GM06990 (cell line): ENCODE data around the gene PPP3R2.

Source experiments
- DNase-seq: peaks from one replicate; pipeline ENCODE4 v3.0.0-alpha.2; 2011; ENCODE audit not compliant: insufficient read length; ENCODE audit errors: extremely low read depth
- H3K27me3 ChIP-seq: replicated peaks from 2 replicates; pipeline ENCODE4 v1.6.0; 2011; ENCODE audit warnings: low read length; ENCODE audit not compliant: control insufficient read depth, insufficient read depth
- H3K36me3 ChIP-seq: 2 replicates; pipeline ENCODE4 v1.5.1; 2011; ENCODE audit warnings: low read length; ENCODE audit not compliant: control insufficient read depth, insufficient read depth
- H3K4me3 ChIP-seq: replicated peaks from 2 replicates; pipeline ENCODE4 v1.5.1; 2011; ENCODE audit warnings: low read depth, mild to moderate bottlenecking, control low read depth, low read length
- TF ChIP-seq, protein P1 (sequence below): IDR thresholded peaks from 2 replicates; pipeline ENCODE4 v1.5.1; 2011; ENCODE audit warnings: low read length, control low read depth, mild to moderate bottlenecking, inconsistent platforms; ENCODE audit not compliant: insufficient read depth, poor library complexity, severe bottlenecking

Gene PPP3R2

DNA sequence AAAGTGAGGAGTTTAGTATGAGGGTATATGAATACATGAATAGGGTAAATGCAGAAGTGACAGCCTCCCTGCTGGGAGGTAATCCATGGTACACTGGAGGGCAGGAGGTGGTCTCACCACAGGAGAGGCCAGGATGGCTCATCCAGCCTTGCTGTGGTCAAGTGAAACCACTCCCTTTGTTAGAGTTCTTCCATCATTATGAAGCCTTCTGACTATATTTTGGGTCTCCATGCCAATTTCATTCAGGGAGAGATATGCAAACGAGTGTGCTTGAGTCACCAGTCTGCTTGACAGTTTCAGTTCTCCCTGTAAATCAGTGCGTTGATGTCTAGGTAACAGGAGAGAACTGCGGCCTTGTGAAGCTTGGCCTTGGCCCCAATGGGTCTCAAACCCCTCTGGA, 16.4 kb downstream of the PPP3R2 start:
- no peaks in the 10 kb centered on the region for H3K27me3 ChIP-seq
- TF ChIP-seq, protein P1, sequence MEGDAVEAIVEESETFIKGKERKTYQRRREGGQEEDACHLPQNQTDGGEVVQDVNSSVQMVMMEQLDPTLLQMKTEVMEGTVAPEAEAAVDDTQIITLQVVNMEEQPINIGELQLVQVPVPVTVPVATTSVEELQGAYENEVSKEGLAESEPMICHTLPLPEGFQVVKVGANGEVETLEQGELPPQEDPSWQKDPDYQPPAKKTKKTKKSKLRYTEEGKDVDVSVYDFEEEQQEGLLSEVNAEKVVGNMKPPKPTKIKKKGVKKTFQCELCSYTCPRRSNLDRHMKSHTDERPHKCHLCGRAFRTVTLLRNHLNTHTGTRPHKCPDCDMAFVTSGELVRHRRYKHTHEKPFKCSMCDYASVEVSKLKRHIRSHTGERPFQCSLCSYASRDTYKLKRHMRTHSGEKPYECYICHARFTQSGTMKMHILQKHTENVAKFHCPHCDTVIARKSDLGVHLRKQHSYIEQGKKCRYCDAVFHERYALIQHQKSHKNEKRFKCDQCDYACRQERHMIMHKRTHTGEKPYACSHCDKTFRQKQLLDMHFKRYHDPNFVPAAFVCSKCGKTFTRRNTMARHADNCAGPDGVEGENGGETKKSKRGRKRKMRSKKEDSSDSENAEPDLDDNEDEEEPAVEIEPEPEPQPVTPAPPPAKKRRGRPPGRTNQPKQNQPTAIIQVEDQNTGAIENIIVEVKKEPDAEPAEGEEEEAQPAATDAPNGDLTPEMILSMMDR = no peak
- no peak overlapping the region for H3K4me3 ChIP-seq
- H3K36me3 ChIP-seq = no peaks in the 10 kb centered on the region
- DNase-seq = no peak

DNA sequence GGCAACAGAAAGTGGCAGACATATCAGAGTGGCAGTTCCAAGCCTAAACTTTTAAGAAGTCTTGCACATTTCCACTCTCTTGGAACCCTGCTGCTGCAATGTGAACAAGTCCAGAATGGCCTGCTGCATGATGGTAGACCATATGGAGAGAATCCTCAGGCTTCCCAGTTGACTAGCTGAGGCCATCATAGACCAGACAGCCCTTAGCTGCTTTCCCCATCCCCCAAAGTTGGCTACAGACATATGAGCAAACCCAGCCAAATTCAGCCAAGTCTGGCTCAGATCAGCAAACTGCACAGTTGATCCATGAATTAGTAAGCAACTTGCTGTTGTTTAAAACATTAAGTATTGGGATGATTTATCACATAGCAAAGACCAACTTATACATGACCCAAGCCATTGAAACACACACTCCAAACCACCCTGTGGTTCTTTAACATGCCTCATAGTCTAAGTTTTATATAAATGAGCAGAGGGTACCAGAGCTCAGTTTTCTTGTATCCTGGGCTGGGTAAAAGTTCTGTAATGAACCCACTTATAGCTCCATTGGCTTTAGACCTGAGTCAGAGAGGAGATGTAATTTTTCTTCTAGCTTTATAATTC, 19.9 kb downstream of the PPP3R2 start:
- DNase-seq = no peak
- TF ChIP-seq, protein P1 = no peak
- 0 out of 2 replicates have a peak, but pooled peaks cover 1% of the 10 kb centered on the region for H3K36me3 ChIP-seq

DNA sequence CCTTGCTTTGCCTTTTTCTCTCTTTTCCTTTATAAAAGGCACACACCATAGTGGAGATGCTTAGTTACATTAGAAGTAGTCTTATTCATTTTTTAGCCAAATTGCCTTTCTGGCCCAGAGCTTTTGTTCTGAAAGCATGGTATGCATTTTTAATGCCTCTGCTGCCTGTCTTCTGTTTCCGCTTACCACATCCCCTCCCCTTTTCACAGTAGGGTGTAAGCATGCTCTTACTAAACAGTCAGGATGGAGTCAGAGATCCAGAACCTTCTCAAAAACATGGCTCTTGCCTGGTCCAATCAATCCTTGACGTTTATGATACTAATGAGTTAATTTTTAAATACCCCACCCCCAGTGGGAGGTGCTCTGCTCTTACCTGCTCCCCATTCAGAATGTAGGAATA, 22.5 kb downstream of the PPP3R2 start:
- Histone ChIP-seq H3K36me3 (peaks cover 1% of the 10 kb centered on the region; the same call in 1 of the 2 replicates), H3K27me3 (no peaks in the 10 kb centered on the region), H3K4me3 (no peak overlapping the region)
- TF ChIP-seq, protein P1 = no peak
- DNase-seq = no peak

More for the DNA sequence above, 19.9 kb downstream of the PPP3R2 start:
- H3K27me3 ChIP-seq = no peaks in the 10 kb centered on the region
- no peak overlapping the region for H3K4me3 ChIP-seq

DNA sequence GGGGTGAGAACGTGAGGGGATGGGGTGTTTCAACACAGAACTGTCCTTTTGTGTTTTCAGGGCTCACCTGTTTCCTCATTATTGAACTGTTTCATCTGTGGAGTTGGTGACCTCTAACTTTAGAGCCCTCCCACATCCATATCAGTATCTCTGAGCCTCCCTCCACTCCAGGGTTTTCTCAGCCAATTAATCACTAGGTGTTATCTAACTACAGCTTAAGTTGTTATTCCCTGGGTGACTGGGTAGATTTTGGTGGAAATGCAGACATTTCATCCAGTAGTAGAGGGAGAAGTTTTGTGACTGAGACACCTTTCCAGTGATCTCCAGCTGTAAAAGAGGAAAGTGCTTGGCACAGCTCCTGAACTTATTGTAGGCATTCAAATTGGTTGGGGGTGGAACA, 23.7 kb downstream of the PPP3R2 start:
- no peak overlapping the region for H3K4me3 ChIP-seq
- no peaks in the 10 kb centered on the region for H3K27me3 ChIP-seq
- peaks cover 1% of the 10 kb centered on the region; the same call in 1 of the 2 replicates for H3K36me3 ChIP-seq
- TF ChIP-seq, protein P1 = no peak
- DNase-seq = no peak

DNA sequence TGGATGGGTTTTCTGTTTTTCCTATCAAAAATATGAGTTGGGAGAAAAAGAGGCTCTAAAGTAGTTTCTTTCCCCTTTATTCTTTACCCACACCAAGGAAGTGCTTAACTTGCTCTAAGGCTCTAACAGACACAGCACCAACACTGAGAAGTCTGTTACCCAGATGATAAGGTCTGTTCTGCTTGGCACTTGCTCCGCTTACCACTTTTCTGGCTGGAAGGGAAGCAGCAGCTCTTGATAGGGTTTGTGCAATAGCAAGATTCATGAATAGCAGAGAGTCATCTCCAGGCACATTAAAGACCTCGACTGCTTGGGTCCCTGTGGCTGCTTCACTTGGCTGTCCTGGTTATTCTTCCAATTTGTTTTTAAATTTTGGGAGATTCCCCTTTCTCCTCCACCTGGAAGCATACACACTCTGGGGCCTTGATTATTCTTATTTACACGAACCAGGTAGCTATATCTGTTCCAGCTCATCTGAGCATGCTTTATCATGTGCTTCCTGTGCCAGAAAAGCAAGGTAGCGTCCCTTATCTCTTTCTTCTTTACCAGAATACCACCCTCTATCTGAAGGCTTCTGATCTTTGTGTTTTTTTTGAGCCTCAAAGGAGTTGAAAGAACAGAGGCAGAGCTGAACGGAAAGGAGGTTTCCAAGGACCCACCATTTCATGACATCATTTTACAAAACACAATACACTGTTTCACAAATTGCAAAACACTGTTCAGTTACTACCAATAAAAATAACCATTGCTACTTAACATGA, 24.8 kb downstream of the PPP3R2 start:
- H3K27me3 ChIP-seq = no peaks in the 10 kb centered on the region
- DNase-seq = no peak
- no peak overlapping the region for H3K4me3 ChIP-seq

More for the DNA sequence above, 24.8 kb downstream of the PPP3R2 start:
- TF ChIP-seq, protein P1 = no peak
- peaks cover 1% of the 10 kb centered on the region; the same call in 1 of the 2 replicates for H3K36me3 ChIP-seq
